Right ventricle myocardium superior (tissue), 1 donor: ENCODE results near the gene TNS1. TPM values are rescaled to one million over a fixed set of nuclear protein-coding genes. Genes with fewer than 3 reads are reported as not detected.

Experiments
- ATAC-seq: fragments of 200-7000 bp; cut with Tn5 transposase; one replicate; pipeline ENCODE4 v1.9.1; 2020; ENCODE audit warnings: mild to moderate bottlenecking; ENCODE audit not compliant: poor library complexity
- DNase-seq: peaks from one replicate; pipeline ENCODE4 v3.0.0-alpha.2; 2020
- intact Hi-C: fragments of 100-400 bp; cut with DNase I; formaldehyde crosslinking; loops from one replicate; pipeline ENCODE4 v1.11.2; 2022
- total RNA-seq: library from RNA; stranded (reverse); fragmentation: NEBNext Ultra II Directional; extraction: Animal tissue kit (Norgen Biotek cat#: 25700); gene quantifications from one replicate; pipeline ENCODE4 v1.2.1, GENCODE V29; 2021
- donor health status: DM: no; HTN: yes; CAD: no; lungs with severe emphysema.

The TNS1 gene
- total RNA-seq, 1 donor from 2014 or later, result 722 TPM

GRCh38 chr2:217828336-217828735 is 174.5 kb downstream of the TNS1 start:
- ATAC-seq (no peak), DNase-seq (no peak)
- intact Hi-C loops, result no loop called here

DNA sequence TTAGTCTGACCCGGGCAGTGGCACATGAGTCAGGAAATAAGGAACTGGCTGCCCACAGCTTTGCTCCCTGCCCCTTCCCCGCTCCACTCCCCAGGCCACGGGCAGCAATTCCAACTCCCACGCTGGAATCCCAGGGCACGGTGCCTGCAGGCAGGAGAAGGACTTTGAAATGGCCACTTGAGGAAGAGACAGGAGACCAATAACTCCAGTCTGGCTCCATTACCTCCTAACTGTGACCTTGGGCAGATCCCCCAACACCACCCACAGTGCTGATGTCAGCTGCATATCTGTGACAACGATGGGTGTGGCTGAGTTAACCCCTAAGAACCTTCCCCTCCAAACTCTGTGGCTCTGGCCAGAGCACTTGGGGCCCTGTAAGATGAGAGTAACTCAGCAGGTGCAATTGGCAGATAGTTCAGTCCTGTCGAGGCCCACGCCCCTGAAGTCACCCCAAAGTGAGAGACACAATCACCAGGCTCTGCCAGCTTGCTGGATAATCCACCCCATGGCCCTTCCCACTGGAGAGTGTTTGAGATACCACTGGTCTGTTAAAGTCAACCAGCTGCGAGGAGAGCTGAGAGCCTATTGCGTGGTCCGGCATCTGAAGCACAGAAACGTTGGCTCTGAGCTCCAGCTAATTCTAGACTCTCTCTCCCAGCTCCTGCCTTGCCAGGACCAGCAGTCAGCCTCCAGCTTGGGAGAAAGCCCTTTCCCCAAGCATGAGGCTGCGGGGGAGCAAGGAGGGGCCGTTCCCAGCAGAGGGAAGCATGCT is 175.2 kb downstream of the TNS1 start:
- ATAC-seq, result peak; percentile 62
- intact Hi-C loops, result no loop called here
- peak; percentile 73 for DNase-seq

- DNase-seq (no peak), ATAC-seq (no peak)
- intact Hi-C loops, result no loop called here
Observed at GRCh38 chr2:217826991-217827390, 175.8 kb downstream of the TNS1 start.

- intact Hi-C loops, result no loop called here
- DNase-seq (peak; percentile 87), ATAC-seq (peak; percentile 64)
Observed at GRCh38 chr2:217826520-217826919, 176.3 kb downstream of the TNS1 start.

DNA sequence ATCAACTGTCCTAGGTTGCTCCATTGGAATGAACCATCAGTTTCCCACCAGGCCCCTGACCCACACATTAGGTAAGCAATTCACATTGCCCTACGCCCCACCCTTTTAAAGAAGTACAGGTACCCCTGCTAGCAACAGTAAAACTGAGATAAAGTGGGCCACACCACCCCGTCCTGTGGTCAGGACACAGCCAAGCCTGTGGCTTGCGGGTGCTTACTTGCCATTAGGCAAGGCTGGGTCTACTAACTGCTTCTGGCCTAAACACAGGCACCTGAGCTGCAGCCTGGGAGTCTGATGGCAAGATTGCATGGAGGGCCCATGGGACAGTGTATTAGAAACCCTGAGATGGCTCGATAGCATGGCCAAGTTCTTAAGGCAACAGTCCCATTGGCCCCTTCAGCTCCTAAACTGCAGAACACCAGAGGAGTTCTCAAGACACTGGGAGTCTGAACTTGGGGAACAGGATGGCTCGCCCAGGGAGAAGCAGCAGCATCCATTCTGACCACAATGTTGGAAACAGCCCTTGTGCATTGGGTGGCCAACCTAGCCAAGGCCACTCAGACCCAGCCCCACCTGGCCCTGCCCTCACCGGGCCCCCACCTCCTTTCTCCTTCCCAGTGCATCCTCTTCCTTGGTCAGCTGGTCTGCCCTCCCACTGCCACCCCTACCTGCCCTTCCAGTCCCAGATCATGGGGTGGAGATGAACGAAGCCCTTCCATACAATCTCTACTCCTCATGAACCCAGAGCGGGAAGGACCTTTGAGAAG is 177.1 kb downstream of the TNS1 start:
- ATAC-seq (no peak), DNase-seq (no peak)
- intact Hi-C loops, result no loop called here

GRCh38 chr2:217824223-217824622 is 178.6 kb downstream of the TNS1 start:
- ATAC-seq (no peak), DNase-seq (no peak)
- intact Hi-C loops, result no loop called here

- DNase-seq (no peak), ATAC-seq (no peak)
- intact Hi-C loops, result no loop called here
Observed at GRCh38 chr2:217823626-217824025, 179.2 kb downstream of the TNS1 start.

DNA sequence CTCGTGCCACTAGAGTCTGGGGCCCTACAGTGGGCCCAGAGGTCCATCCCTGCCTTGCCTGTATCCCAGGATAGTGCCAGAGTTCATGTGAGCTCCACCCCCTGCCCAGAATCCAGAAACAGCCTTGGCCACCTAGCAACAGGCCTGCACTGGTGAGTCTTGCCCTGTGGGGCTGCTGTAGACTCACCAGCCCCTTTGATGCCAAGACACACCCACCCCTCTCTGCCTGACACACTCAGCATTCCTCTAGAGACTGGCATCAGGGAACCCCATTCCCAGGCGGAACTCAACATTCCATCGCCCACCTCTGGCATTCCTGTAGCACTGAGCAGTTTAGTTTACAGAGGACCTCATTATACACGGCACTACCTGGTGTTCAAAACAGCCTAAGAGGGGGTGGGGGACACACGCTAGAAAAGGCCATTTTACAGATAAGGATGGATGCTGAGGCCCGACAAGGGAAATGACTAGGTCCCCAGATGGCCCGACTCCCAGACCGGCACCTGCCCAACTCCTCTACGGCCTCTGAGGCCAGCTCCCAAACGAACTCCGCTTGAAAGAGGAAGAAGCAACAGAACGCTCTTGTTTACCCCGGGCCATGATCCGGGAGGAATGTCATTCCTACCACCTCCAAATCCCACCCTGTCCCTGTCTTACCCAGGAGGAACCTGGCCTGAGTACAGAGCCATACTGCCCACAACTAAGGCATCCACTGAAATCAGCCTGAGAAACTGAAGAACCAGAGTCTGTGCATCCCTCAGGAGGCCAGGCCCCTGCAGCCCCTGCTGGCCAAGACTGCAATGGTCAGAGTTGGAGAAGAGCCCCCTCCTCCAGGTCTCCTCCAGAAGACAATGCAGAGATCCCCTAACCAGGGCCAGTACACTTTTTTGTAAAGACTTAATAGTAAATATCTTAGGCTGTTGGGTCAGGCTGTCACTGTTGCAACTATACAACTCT is 180.2 kb downstream of the TNS1 start:
- no peak for DNase-seq
- ATAC-seq, result no peak
- intact Hi-C loops, result no loop called here

GRCh38 chr2:217821536-217822147 is 181.2 kb downstream of the TNS1 start:
- intact Hi-C loops, result no loop called here
- DNase-seq (no peak), ATAC-seq (no peak)

DNA sequence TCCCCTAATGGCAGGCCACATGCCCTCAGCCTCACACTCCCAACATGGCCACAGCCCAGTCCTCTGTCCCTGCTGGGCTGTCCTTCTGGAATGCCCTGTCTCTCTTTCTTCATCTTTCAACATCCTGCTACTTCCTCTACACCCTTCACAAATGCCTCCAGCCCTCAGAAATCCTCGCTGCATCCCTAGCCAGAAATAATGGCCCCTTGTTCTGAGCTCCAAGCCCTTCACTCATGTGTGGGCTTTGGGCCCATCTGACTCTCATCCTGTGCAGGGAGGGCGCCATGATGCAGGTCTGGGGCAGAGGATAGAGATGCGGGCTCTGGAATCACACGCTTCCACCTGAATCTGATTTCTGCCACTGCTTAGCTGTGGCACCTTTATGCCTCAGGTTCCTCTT is 181.9 kb downstream of the TNS1 start:
- no peak for DNase-seq
- intact Hi-C loops, result no loop called here
- no peak for ATAC-seq

- DNase-seq, result no peak
- intact Hi-C loops, result no loop called here
- no peak for ATAC-seq
Observed at GRCh38 chr2:217820091-217820819, 182.5 kb downstream of the TNS1 start.

DNA sequence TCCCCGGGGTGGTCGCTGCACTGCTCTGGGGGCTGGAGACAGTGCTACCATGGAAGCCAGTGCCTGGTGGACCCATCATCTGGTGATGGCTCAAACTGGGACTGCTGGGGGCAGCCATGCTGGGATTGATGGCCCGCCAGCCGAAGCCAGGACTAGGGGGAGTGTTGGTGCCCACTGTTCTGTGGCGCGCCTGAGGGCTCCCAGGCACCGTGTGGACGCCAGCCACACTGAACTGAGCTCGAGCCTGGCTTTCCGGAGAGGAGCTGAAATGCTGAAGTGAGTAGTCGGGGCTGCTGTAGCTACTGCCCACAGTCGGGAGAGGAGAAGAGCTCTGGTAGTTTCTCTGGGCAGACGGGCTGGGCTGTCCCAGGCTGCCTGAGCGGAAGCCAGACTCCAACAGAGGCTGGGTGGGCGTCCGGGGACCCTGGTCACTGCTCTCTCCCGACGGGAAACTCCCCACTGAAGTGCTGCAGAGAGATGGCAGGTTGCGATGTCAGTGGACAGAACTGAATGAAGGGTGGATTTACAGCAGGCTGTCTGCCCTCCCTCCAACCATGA is 184.4 kb downstream of the TNS1 start:
- ATAC-seq (no peak), DNase-seq (peak; percentile 30)
- intact Hi-C loops, result no loop called here

DNA sequence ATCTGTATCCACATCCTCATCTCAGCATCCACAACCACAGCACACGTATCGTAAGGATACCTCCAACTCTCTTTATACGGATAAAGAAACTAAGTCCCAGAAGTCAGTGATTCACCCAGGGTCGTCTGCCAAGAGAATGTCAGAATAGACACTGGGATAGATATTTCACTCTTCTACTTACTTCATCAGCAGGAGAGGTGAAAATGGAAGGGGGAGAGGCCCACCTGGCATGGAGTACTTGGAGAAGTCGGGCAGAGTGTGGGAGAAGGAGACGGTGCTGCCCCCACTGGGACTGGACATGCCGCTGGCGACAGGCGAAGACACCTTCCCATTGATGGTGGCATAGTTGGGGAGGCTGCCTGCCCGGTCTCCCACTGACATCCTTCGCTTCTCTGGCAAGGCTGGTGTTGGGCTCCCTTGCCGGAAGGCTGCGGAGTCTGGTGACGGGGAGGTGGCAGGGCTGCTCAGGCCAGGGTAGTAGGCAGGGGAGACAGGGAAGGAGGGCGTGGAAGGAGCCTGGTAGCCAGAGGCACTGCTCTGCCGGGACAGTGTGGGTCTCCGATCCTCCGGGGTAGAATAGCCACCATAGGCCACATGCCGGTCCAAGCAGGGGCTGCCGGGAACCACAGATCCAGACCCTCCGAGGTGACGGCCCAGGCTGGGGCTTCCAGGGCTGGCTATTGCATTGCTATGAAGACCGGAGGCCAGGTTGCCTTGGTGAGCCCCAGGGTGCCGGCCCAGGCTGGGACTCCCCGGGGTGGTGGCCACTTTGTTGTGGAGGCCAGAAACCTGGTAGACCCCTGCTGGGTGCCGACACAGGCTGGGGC is 185.1 kb downstream of the TNS1 start:
- intact Hi-C loops, result no loop called here
- DNase-seq, result no peak
- no peak for ATAC-seq

DNA sequence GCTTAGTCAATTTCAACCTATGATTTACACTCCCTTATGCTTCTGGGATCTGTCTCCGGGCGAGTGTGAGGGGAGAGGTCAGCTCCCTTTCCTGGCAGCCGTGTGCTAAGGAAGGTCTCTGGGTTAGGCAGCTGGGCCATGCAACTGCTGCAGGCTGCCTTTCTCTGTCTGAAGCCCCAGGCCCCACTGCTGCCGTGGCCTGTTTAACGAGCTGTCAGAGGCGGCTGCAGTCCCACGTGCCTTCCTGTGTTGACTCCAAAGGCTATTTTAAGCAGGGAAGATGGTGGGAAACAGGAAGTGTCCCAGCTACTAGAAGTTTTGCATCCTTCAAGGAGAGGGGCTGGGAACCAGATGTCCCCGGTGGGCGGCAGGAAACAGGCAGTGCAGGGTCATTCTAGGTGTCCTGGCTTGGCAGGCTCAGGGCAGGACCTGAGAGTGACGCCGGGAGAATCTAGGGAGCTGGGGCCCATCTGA is 186.4 kb downstream of the TNS1 start:
- peak; percentile 40 for ATAC-seq
- peak; percentile 67 for DNase-seq
- intact Hi-C loops, result no loop called here

DNA sequence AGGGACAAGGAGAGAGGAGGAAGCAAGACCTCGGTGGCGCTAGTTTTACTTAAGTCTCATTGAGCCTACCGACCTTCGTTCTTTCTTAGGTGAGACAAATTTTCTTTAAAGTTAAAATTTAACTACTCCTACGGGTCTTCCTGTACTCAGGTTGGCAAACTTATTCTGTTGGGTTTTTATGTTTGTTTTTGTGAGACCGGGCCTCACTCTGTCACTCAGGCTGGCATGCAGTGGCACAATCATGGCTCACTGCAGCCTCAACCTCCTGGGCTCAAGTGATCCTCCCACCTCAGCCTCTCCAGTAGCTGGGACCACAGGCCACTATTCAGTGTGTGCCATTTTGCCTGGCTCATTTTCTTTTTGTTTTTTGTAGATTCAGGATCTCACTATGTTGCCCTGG is 189.0 kb downstream of the TNS1 start:
- DNase-seq, result no peak
- intact Hi-C loops, result no loop called here
- no peak for ATAC-seq

GRCh38 chr2:217812170-217812569 is 190.6 kb downstream of the TNS1 start:
- DNase-seq (no peak), ATAC-seq (peak; percentile 52)
- intact Hi-C loops, result no loop called here

DNA sequence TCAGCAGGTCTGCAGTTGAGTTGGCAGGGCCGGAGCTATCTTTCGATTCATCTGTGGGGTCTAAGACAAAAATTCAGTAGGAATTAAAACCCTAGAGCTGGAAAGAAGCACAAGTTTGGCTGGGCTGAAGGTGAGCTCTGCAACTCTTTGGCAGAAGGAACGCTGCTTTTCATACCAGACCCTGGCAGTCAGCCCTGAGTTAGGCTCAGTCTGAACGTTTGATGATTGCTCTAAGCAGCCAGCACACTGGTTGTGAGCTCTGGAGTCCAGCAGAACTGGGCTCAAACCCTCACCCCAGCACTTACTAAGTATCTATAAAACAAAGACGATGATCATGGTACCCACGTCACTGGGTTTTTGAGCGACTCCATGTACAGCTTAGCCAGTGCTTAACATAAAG is 192.5 kb downstream of the TNS1 start:
- ATAC-seq (no peak), DNase-seq (no peak)
- intact Hi-C loops, result no loop called here
